ENCODE measurements around the gene TTC24.

Gene TTC24

GRCh38 chr1:156572663-156573018 lies 6.9 kb upstream of the TTC24 start:
- Histone ChIP-seq H2AFZ (ENCODE audit: low read depth, low read length, severe bottlenecking) (peak overlapping the region; percentile 81), H3K4me2 (ENCODE audit: low read depth, low read length, poor library complexity, severe bottlenecking) (peak overlapping the region; percentile 70), H3K9ac (ENCODE audit: low read length) (peak overlapping the region; percentile 67), H3K79me2 (ENCODE audit: insufficient read depth, low read length) (no peaks in the 10 kb centered on the region), H3K9me2 (replicated peaks; ENCODE audit: insufficient read depth, low read length) (no peaks in the 10 kb centered on the region), H3K4me3 (ENCODE audit: insufficient read depth, low read length, poor library complexity, severe bottlenecking) (peak overlapping the region; percentile 55), H4K20me1 (ENCODE audit: low read depth, low read length) (no peaks in the 10 kb centered on the region), H3F3A (ENCODE audit: insufficient read depth) (no peaks in the 10 kb centered on the region), H3K27me3 (ENCODE audit: low read length) (no peaks in the 10 kb centered on the region), H3K27ac (ENCODE audit: low read depth, low read length) (no peak overlapping the region), H3K9me3 (ENCODE audit: insufficient read depth, low read length) (no peaks in the 10 kb centered on the region), H3K36me3 (ENCODE audit: low read length) (no peaks in the 10 kb centered on the region)
- TF ChIP-seq CTCF (IDR thresholded peaks at IDR 0.05; ENCODE audit: insufficient read depth, low read length, poor library complexity, severe bottlenecking) (no peak), EZH2phosphoT487 (conservative IDR thresholded peaks at IDR 0.05; ENCODE audit: low read length) (no peak)

GRCh38 chr1:156574039-156574633 lies 5.4 kb upstream of the TTC24 start:
- H2AFZ ChIP-seq (ENCODE audit: low read depth, low read length, severe bottlenecking), result no peak overlapping the region
- H3K9me3 ChIP-seq (ENCODE audit: insufficient read depth, low read length), result no peaks in the 10 kb centered on the region
- no peak overlapping the region for H3K9ac ChIP-seq (ENCODE audit: low read length)
- H3K36me3 ChIP-seq (ENCODE audit: low read length), result no peaks in the 10 kb centered on the region
- TF ChIP-seq EZH2phosphoT487 (conservative IDR thresholded peaks at IDR 0.05; ENCODE audit: low read length), result no peak
- TF ChIP-seq CTCF (IDR thresholded peaks at IDR 0.05; ENCODE audit: insufficient read depth, low read length, poor library complexity, severe bottlenecking), result no peak
- H3K27ac ChIP-seq (ENCODE audit: low read depth, low read length), result no peak overlapping the region
- H3K27me3 ChIP-seq (ENCODE audit: low read length), result no peaks in the 10 kb centered on the region
- no peak overlapping the region for H3K4me3 ChIP-seq (ENCODE audit: insufficient read depth, low read length, poor library complexity, severe bottlenecking)
- no peaks in the 10 kb centered on the region for H3K9me2 ChIP-seq (replicated peaks; ENCODE audit: insufficient read depth, low read length)
- no peak overlapping the region for H3K4me2 ChIP-seq (ENCODE audit: low read depth, low read length, poor library complexity, severe bottlenecking)
- H4K20me1 ChIP-seq (ENCODE audit: low read depth, low read length), result no peaks in the 10 kb centered on the region
- H3K79me2 ChIP-seq (ENCODE audit: insufficient read depth, low read length), result no peaks in the 10 kb centered on the region
- H3F3A ChIP-seq (ENCODE audit: insufficient read depth), result no peaks in the 10 kb centered on the region

GRCh38 chr1:156577550-156577949 lies 2.0 kb upstream of the TTC24 start:
- H3K4me3 ChIP-seq (ENCODE audit: insufficient read depth, low read length, poor library complexity, severe bottlenecking), result no peak overlapping the region
- H3K27me3 ChIP-seq (ENCODE audit: low read length), result no peaks in the 10 kb centered on the region
- H3K4me2 ChIP-seq (ENCODE audit: low read depth, low read length, poor library complexity, severe bottlenecking), result no peak overlapping the region
- no peaks in the 10 kb centered on the region for H3K79me2 ChIP-seq (ENCODE audit: insufficient read depth, low read length)
- no peaks in the 10 kb centered on the region for H3F3A ChIP-seq (ENCODE audit: insufficient read depth)
- no peak for TF ChIP-seq EZH2phosphoT487 (conservative IDR thresholded peaks at IDR 0.05; ENCODE audit: low read length)
- TF ChIP-seq CTCF (IDR thresholded peaks at IDR 0.05; ENCODE audit: insufficient read depth, low read length, poor library complexity, severe bottlenecking), result no peak
- no peaks in the 10 kb centered on the region for H3K36me3 ChIP-seq (ENCODE audit: low read length)
- H4K20me1 ChIP-seq (ENCODE audit: low read depth, low read length), result no peaks in the 10 kb centered on the region
- no peak overlapping the region for H3K27ac ChIP-seq (ENCODE audit: low read depth, low read length)
- H3K9ac ChIP-seq (ENCODE audit: low read length), result no peak overlapping the region
- no peaks in the 10 kb centered on the region for H3K9me3 ChIP-seq (ENCODE audit: insufficient read depth, low read length)
- H2AFZ ChIP-seq (ENCODE audit: low read depth, low read length, severe bottlenecking), result no peak overlapping the region
- no peaks in the 10 kb centered on the region for H3K9me2 ChIP-seq (replicated peaks; ENCODE audit: insufficient read depth, low read length)

Data from SU-DHL-6 (cell line).